Naive thymus-derived CD8-positive, alpha-beta T cell (primary cell): ENCODE data around the gene TMEM132D. TPM values are rescaled to one million over a fixed set of nuclear protein-coding genes. Genes with fewer than 3 reads are reported as not detected.

Experiments used
- ATAC-seq, 2 donors: fragments of 150-1000 bp; cut with Tn5 transposase in 1 of 2; sonication (Bioruptor Pico), chemical (Tn5 transposase) in 1 of 2; 1 replicate in 1 of 2; 2 replicates in 1 of 2; pipeline ENCODE4 v1.10.0; 2021; ENCODE audit warnings: mild to moderate bottlenecking in 2 of 2, moderate library complexity in 2 of 2
- POLR2A ChIA-PET: fragments of 350-600 bp; sonication (Branson Sonifier 250); formaldehyde crosslinking; loops from one replicate; lab custom pipeline; 2021; ENCODE audit warnings: antibody characterized with exemption; lab: Charles Lee
- DNase-seq, 10 donors: peaks; one replicate each; pipeline versions ENCODE4 v3.0.0 to v3.0.0-alpha.2; 2020 to 2022
- H3K27ac Mint-ChIP-seq, 10 donors: one replicate each; pipeline ENCODE4 v1.8.0; 2020 to 2022; ENCODE audit warnings: mild to moderate bottlenecking in 10 of 10, mixed read lengths in 10 of 10, moderate library complexity in 4 of 10, inconsistent platforms in 1 of 10
- H3K27me3 Mint-ChIP-seq, 5 donors: one replicate each; pipeline ENCODE4 v1.8.0; 2021 to 2022; ENCODE audit warnings: mixed read lengths in 5 of 5
- H3K36me3 Mint-ChIP-seq, 3 donors: one replicate each; pipeline ENCODE4 v1.8.0; 2020 to 2022; ENCODE audit warnings: mixed read lengths in 3 of 3, mild to moderate bottlenecking in 2 of 3, inconsistent platforms in 1 of 3
- H3K4me1 Mint-ChIP-seq, 4 donors: one replicate each; pipeline ENCODE4 v1.8.0; 2021 to 2022; ENCODE audit warnings: mixed read lengths in 4 of 4
- H3K4me3 Mint-ChIP-seq, 10 donors: one replicate each; pipeline ENCODE4 v1.8.0; 2020 to 2022; ENCODE audit warnings: mild to moderate bottlenecking in 10 of 10, mixed read lengths in 10 of 10, moderate library complexity in 6 of 10, inconsistent platforms in 1 of 10
- H3K9me3 Mint-ChIP-seq, 9 donors: one replicate each; pipeline ENCODE4 v1.8.0; 2020 to 2022; ENCODE audit warnings: mixed read lengths in 9 of 9, mild to moderate bottlenecking in 3 of 9, inconsistent platforms in 1 of 9, moderate library complexity in 1 of 9
- polyA plus RNA-seq, 3 donors: library from polyadenylated mRNA; unstranded; fragments of 300-500 nt; fragmentation: Illumina TruSeq; gene quantifications; one replicate each; pipeline ENCODE4 v1.2.3, GENCODE V29; 2021
- total RNA-seq, 8 experiments: library from RNA in 2 of 8; stranded (reverse) in 2 of 8; gene quantifications; one replicate each; pipeline ENCODE4 v1.2.3 and lab custom pipeline; 2021 to 2026

Gene TMEM132D
- total and polyA plus RNA-seq, 5 experiments from 2014 or later, result not detected

DNA sequence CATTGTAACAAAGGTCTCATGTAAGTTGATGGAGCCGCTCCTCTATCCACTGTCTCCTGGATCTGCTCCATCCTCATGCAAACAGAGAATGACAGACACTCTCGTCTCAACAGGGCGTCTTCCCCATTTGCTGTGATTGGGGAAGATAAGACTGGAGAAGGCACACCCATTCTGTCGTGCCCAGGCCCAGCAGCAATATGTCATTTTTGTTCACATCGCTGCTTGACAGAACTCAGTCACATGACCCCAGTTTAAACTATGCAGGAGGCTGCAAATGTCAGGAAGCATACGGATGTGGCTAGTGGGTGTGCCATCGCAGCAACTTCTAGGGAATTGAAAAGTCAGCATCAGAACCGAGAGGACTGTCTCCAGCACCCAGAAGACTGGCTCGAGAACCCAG is 290.5 kb downstream of the TMEM132D start:
- H3K4me1 Mint-ChIP-seq, result no peaks in the 10 kb centered on the region
- ATAC-seq (no peak), DNase-seq (no peak)
- no peak overlapping the region for H3K4me3 Mint-ChIP-seq
- H3K27ac Mint-ChIP-seq, result no peak overlapping the region
- POLR2A ChIA-PET, result no interaction called here
- no peaks in the 10 kb centered on the region for H3K36me3 Mint-ChIP-seq
- H3K9me3 Mint-ChIP-seq, result peaks cover 0 to 17% (median 5%) of the 10 kb centered on the region in 9 donors
- no peaks in the 10 kb centered on the region for H3K27me3 Mint-ChIP-seq

DNA sequence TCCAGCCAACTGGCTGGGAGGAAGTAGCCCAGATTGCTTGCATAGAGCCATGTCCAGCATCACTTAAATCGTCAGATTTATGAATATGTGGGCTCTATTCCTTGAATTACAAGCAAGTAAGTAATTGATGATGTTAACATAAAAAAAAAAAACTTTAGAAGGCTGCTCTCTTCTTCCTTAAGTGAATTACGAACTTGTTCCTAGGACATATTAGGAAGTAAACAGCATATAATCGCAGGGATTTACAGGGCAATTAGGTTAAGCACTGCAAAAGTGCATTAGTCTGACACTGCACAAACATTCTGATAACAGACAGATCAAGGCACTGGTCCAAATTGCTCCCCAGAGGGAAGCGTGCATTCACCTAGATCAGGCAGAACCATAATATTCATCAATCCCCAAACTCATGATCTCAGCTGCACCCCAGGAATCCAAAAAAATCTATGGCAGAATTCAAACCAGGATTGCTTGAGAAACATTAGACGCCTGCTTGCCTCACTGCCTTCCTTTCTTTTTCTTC is 293.2 kb downstream of the TMEM132D start:
- no peaks in the 10 kb centered on the region for H3K4me1 Mint-ChIP-seq
- no peak overlapping the region for H3K4me3 Mint-ChIP-seq
- no peak for DNase-seq
- H3K27ac Mint-ChIP-seq, result no peak overlapping the region
- no peaks in the 10 kb centered on the region for H3K36me3 Mint-ChIP-seq
- no peak for ATAC-seq
- POLR2A ChIA-PET, result no interaction called here
- H3K27me3 Mint-ChIP-seq, result no peaks in the 10 kb centered on the region
- H3K9me3 Mint-ChIP-seq, result peaks cover 0 to 9% (median 2%) of the 10 kb centered on the region in 9 donors

DNA sequence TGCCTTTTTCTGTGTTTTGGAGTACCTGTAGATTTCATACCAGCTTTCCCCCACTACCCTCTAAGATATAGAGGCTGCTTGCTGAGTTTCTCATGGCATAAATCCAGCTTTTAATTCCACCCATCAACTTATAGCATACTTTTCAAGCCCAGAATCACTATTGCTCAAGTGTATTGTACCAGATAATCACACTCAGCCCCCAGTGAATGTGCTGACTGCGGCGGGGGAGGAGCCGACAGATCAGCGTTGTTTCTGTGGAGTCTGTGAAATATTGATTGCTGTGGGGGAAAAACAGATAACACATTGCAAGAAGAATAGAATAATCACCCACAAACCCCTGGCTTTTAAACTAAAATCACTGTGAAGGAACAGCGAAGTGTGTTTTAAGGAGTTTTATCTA is 296.1 kb downstream of the TMEM132D start:
- Mint-ChIP-seq H3K36me3 (peaks cover 0 to under 1% (median 0%) of the 10 kb centered on the region in 3 donors), H3K4me3 (no peak overlapping the region), H3K4me1 (no peaks in the 10 kb centered on the region), H3K27ac (no peak overlapping the region), H3K27me3 (no peaks in the 10 kb centered on the region), H3K9me3 (peaks cover 0 to 11% (median 2%) of the 10 kb centered on the region in 9 donors)
- ATAC-seq (no peak), DNase-seq (no peak)
- POLR2A ChIA-PET, result no interaction called here

DNA sequence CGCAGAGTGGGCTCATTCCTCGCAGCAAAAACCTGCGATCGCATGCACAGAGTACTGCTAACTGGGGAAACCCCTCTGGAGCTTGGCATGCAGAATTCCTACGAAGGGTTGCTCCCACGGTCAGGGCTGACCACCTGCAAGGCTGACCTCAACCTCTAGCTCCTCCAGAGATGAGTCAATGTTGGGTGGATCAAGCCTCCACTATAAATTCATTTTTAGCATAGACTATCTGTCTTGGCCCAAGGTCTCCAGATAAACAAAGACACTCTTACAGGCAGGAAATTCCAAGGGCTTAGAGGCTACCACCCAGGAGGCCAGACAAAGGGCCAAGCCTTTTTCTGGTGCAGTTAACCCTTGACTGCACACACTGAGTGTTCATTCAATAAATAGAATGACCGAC is 296.5 kb downstream of the TMEM132D start:
- Mint-ChIP-seq H3K27ac (no peak overlapping the region), H3K9me3 (peaks cover 0 to 16% (median 2%) of the 10 kb centered on the region in 9 donors), H3K36me3 (peaks cover 0 to 4% (median 0%) of the 10 kb centered on the region in 3 donors), H3K4me1 (no peaks in the 10 kb centered on the region), H3K4me3 (no peak overlapping the region), H3K27me3 (no peaks in the 10 kb centered on the region)
- POLR2A ChIA-PET, result no interaction called here
- ATAC-seq (no peak), DNase-seq (no peak)

DNA sequence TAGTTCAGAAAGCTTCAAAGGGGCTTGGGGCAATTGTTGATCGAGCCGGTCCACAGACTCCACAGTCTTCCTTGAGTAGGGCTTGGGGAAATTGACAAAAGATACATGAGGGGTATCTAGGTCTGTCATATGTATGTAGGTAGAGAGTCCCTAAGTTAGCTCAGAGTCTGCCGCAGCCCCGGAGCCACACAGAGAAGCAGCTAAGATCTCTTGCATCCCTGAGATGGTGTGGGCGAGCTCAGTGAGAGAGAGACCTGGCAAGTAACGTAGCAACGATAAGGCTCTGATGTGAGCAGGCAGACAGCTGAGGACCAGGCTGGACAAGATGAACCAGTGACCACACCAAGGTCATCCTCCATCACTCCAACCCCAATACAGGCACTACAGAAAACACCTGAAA is 297.6 kb downstream of the TMEM132D start:
- POLR2A ChIA-PET, result no interaction called here
- no peak for DNase-seq
- H3K9me3 Mint-ChIP-seq, result peaks cover 0 to 22% (median 5%) of the 10 kb centered on the region in 9 donors
- no peaks in the 10 kb centered on the region for H3K4me1 Mint-ChIP-seq
- no peak overlapping the region for H3K4me3 Mint-ChIP-seq
- H3K27me3 Mint-ChIP-seq, result no peaks in the 10 kb centered on the region
- no peak overlapping the region for H3K27ac Mint-ChIP-seq
- H3K36me3 Mint-ChIP-seq, result peaks cover 0 to 4% (median 0%) of the 10 kb centered on the region in 3 donors
- ATAC-seq, result no peak

DNA sequence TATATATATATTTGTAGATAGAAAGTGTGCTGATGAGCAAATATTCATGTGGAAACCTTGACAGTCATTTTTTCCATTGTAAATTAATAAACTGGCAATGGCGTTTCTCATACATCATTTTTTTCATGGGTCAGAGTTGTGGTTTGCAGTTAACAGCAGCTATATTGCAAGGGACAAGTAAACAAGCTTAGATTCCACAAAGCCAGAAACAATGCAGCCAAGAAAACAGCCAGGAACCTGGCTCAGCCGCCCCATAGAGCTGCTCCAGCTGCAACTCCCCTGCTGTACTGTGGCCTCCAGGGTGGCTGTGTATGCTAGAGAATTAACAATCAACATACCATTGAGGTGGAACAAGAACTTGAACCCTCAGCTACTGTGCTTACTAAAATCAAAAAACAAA is 298.2 kb downstream of the TMEM132D start:
- peaks cover 0 to 4% (median 0%) of the 10 kb centered on the region in 3 donors for H3K36me3 Mint-ChIP-seq
- no peak overlapping the region for H3K27ac Mint-ChIP-seq
- no peaks in the 10 kb centered on the region for H3K4me1 Mint-ChIP-seq
- DNase-seq, result no peak
- H3K4me3 Mint-ChIP-seq, result no peak overlapping the region
- peaks cover 0 to 24% (median 4%) of the 10 kb centered on the region in 9 donors for H3K9me3 Mint-ChIP-seq
- POLR2A ChIA-PET, result no interaction called here
- no peaks in the 10 kb centered on the region for H3K27me3 Mint-ChIP-seq
- ATAC-seq, result no peak

DNA sequence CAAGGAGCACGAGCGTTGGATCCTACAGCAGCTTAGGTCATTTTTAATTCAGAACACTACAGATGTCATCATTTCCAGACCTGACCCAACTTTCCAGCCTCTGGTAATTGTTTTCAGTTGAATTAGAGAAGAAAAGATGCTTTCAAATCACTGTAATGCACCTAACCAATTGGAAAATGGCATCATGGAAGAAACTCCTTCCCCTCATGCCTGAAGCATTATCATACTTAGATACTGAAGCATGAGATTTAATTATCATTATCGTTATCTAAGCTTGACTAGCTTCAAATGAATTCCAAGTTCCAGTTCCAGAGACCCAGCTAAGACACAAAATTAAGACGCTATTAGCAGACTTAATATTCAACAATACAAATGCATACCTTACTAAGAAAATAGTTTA is 299.3 kb downstream of the TMEM132D start:
- no peak for DNase-seq
- peaks cover 0 to 3% (median 0%) of the 10 kb centered on the region in 5 donors for H3K27me3 Mint-ChIP-seq
- no peak overlapping the region for H3K27ac Mint-ChIP-seq
- POLR2A ChIA-PET, result no interaction called here
- peaks cover 0 to 4% (median 0%) of the 10 kb centered on the region in 3 donors for H3K36me3 Mint-ChIP-seq
- no peak for ATAC-seq
- peaks cover 0 to 24% (median 5%) of the 10 kb centered on the region in 9 donors for H3K9me3 Mint-ChIP-seq
- no peak overlapping the region for H3K4me3 Mint-ChIP-seq
- no peaks in the 10 kb centered on the region for H3K4me1 Mint-ChIP-seq

DNA sequence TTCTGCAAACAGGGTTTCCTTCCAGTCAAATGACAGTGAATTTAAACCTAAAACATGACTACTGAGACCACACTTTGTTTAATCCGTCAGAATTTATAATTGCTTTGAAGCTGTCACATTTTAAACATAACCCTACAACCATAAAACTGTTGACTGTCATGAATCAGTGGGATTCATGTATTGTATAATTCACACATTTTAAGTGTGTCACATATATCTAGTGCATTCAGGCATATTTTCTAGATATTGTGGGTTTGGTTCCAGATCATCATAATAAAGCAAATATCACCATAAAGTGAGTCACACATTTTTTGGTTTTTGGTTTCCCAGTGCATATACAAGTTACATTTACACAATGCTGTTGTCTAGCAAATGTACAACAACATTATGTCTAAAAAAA is 304.4 kb downstream of the TMEM132D start:
- Mint-ChIP-seq H3K4me1 (no peaks in the 10 kb centered on the region), H3K27ac (no peak overlapping the region), H3K27me3 (peaks cover 0 to 3% (median 0%) of the 10 kb centered on the region in 5 donors), H3K9me3 (peaks cover 0 to 18% (median 5%) of the 10 kb centered on the region in 9 donors), H3K36me3 (peaks cover 0 to 4% (median 0%) of the 10 kb centered on the region in 3 donors), H3K4me3 (no peak overlapping the region)
- ATAC-seq (no peak), DNase-seq (no peak)
- POLR2A ChIA-PET, result no interaction called here

DNA sequence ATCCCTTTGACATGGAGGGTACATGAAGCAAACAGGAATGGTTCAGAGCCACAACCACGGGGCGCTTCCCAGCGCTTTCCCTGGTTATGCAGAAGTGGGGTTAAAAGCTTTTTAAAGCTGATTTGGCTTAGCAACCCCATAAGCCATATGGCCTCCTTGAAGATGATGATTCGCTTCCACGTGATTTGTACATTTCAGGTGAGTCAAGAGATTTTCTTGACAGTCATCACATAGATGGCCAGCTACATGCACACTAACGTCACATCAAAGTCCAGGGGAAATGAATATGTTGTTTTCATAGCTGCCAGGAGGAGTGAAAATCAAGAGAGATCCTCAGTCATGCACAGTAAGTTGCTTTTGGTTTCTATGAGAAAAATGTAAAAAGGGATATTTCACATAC is 309.7 kb downstream of the TMEM132D start:
- peaks cover 0 to 6% (median 0%) of the 10 kb centered on the region in 5 donors for H3K27me3 Mint-ChIP-seq
- no peaks in the 10 kb centered on the region for H3K36me3 Mint-ChIP-seq
- no peak overlapping the region for H3K4me3 Mint-ChIP-seq
- no peaks in the 10 kb centered on the region for H3K4me1 Mint-ChIP-seq
- no peak overlapping the region for H3K27ac Mint-ChIP-seq
- ATAC-seq (no peak), DNase-seq (no peak)
- H3K9me3 Mint-ChIP-seq, result peaks cover 0 to 20% (median 4%) of the 10 kb centered on the region in 9 donors
- POLR2A ChIA-PET, result no interaction called here

DNA sequence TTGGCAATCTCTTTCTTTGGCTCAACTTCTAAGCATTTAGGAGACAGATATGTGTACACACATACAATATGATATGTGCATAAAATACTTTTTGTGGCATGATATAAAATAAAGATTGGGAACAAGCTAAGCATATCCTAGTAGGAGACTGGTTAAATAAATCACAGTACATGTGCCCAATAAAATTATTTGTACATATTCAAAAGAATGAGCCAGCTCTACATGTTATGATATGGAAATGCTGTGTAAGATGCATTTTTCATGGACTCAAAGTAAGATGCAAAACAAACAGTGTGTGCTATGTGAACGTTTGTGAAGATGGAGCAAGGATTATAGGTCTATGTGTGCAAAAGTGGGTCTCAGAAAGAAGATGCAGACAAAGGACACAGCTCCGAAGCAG is 311.4 kb downstream of the TMEM132D start:
- Mint-ChIP-seq H3K9me3 (peaks cover 0 to 27% (median 9%) of the 10 kb centered on the region in 9 donors), H3K27me3 (peaks cover 0 to 6% (median 0%) of the 10 kb centered on the region in 5 donors), H3K27ac (no peak overlapping the region), H3K36me3 (no peaks in the 10 kb centered on the region), H3K4me1 (no peaks in the 10 kb centered on the region), H3K4me3 (no peak overlapping the region)
- no peak for ATAC-seq
- DNase-seq, result no peak
- POLR2A ChIA-PET, result no interaction called here

DNA sequence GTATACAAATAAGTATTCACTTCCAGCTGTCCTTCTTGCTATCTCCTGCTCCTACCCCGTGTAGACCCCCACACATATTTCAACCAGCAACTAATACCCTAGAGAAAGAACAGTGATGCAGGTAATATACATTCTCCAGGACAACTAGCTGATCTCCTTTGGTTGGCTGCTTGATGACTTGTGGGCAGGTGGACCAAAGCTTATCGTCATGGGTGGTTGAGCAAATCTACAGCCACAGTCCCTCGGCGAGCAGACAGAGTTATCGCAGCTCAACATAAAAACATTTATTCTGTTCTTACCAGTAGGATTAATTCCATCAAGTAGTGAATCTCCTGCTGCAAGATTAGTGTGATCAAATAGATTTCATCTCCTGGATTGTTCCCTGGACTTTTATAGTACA is 314.3 kb downstream of the TMEM132D start:
- Mint-ChIP-seq H3K27me3 (peaks cover 0 to 6% (median 0%) of the 10 kb centered on the region in 5 donors), H3K4me1 (no peaks in the 10 kb centered on the region), H3K9me3 (peaks cover 3 to 44% (median 10%) of the 10 kb centered on the region in 9 donors), H3K27ac (no peak overlapping the region), H3K4me3 (no peak overlapping the region), H3K36me3 (peaks cover 0 to 4% (median 0%) of the 10 kb centered on the region in 3 donors)
- POLR2A ChIA-PET, result no interaction called here
- ATAC-seq (no peak), DNase-seq (no peak)

DNA sequence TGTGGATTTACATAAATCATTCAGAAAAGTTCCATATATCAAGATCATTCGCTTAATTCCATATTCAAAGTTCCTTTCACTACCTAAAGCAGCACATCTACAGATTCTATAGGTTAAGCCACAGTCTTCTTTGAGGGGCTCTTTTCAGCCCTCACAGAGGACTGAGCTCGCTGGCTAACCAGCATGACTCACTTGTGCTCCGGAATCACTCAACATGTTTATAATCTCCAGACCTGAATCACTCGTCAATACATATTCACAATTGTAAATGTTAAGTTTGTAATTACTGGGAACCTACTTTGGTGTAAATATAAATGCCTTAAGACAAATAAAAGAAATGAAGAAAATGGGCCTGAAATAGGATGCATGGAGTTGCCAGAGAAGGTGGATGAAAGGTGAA is 315.7 kb downstream of the TMEM132D start:
- Mint-ChIP-seq H3K4me3 (no peak overlapping the region), H3K9me3 (peaks cover 3 to 51% (median 10%) of the 10 kb centered on the region in 9 donors), H3K27ac (no peak overlapping the region), H3K27me3 (peaks cover 0 to 6% (median 0%) of the 10 kb centered on the region in 5 donors), H3K36me3 (peaks cover 0 to 4% (median 0%) of the 10 kb centered on the region in 3 donors), H3K4me1 (no peaks in the 10 kb centered on the region)
- DNase-seq, result no peak
- no peak for ATAC-seq
- POLR2A ChIA-PET, result no interaction called here

DNA sequence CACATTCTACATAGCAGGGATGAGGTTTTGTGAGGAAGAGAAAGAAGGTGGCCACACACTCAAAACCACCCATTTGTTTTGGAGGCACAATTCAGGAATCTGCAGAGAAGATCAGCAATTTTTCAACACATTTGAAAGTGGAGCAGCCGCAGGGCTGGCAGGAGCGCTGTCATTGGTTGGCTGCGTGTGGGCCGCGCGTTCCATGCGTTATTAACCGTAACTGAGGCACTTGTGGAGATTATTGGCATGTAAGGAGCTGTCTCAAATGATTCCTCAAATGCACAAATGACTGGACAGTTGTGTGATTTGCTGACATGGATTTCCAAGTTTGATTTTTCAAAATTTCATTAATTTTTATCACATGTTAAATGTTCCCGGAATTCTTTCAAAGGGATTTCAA is 318.5 kb downstream of the TMEM132D start:
- Mint-ChIP-seq H3K4me3 (no peak overlapping the region), H3K4me1 (no peaks in the 10 kb centered on the region), H3K27ac (peak overlapping the region in 1 of 10 donors; percentile 52), H3K36me3 (peaks cover 0 to 4% (median 0%) of the 10 kb centered on the region in 3 donors), H3K9me3 (peaks cover 0 to 54% (median 9%) of the 10 kb centered on the region in 9 donors), H3K27me3 (peaks cover 0 to 1% (median 0%) of the 10 kb centered on the region in 5 donors)
- ATAC-seq (no peak), DNase-seq (no peak)
- POLR2A ChIA-PET, result no interaction called here

DNA sequence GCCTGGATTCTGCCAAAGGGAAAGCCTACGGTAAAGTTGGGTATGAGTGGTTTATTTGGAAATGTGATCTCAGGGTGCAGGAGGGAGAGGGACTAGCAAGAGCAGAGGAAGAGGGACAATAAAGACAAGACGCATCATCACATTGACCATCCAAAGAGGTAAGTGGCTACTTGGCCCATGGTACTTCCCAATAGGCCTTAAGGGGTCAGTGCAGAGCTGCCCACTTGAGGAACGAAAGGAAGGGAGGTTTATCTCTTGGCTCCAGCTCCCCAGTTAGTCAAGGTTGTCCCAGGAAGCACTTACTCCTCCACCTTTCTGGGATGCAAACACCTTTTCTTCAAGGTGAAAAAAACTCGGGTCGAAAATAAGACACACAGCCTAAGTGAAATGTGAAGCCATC is 323.9 kb downstream of the TMEM132D start:
- Mint-ChIP-seq H3K27me3 (peaks cover 0 to 1% (median 0%) of the 10 kb centered on the region in 5 donors), H3K9me3 (peaks cover 0 to 25% (median 4%) of the 10 kb centered on the region in 9 donors), H3K36me3 (no peaks in the 10 kb centered on the region), H3K4me3 (no peak overlapping the region), H3K4me1 (no peaks in the 10 kb centered on the region), H3K27ac (no peak overlapping the region)
- POLR2A ChIA-PET, result no interaction called here
- ATAC-seq, result no peak
- no peak for DNase-seq
